Left forelimb (tissue), 1 donor: ENCODE results near the gene CAMK1G.

Experiments
- DNase-seq: peaks from one replicate; pipeline ENCODE4 v3.0.0-alpha.2; 2018; ENCODE audit warnings: low spot score

The CAMK1G gene

DNA sequence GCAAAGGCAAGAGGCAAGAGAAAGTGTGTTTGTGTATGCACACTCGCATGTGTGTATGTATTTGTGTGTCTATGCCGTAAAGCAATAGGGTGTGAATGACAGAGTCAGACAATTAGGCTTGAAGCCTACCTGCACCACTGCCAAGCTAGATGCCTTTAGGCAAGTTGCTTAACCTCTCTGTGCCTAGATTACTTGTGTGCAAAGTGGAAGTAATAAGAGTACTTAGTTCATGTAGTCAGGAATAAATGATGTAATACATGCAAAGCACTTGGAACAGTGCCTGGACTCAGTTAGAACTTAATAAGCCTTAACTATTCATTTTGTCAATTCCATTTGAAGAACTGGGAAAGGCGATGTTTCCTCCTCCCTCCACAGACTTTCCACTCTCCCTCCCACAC lies 37.0 kb downstream of the CAMK1G start:
- DNase-seq: no peak

GRCh38 chr1:209621286-209621685 lies 37.8 kb downstream of the CAMK1G start:
- no peak for DNase-seq

- no peak for DNase-seq
Observed at GRCh38 chr1:209621741-209622655, 38.5 kb downstream of the CAMK1G start.

GRCh38 chr1:209622841-209623829 lies 39.6 kb downstream of the CAMK1G start:
- DNase-seq: no peak

- no peak for DNase-seq
Observed at GRCh38 chr1:209624558-209625549, 41.3 kb downstream of the CAMK1G start.

DNA sequence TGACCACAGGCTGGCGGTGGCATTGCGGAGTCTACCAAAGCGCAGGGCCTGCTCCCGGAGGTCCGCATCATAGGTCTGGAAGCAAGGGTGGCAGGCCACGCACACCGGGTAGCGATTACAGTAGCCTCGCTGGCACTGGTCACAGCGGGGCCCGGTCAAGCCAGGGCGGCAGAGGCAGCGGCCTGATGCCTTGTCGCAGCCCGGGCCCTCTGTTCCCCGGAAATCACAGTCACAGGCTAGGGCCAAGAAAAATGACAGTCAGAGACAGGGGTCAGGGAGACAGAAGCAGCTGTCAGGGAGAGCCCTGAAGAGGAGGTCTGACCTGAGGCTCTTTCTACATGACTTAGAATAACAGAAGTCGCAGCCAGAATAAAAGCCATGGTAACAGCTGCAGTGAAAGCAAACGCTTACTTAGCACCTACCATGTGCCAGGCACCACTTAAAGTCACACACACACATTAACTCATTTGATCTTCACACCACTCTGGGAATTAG lies 42.3 kb downstream of the CAMK1G start:
- no peak for DNase-seq

GRCh38 chr1:209626346-209627026 lies 43.0 kb downstream of the CAMK1G start:
- DNase-seq: no peak

DNA sequence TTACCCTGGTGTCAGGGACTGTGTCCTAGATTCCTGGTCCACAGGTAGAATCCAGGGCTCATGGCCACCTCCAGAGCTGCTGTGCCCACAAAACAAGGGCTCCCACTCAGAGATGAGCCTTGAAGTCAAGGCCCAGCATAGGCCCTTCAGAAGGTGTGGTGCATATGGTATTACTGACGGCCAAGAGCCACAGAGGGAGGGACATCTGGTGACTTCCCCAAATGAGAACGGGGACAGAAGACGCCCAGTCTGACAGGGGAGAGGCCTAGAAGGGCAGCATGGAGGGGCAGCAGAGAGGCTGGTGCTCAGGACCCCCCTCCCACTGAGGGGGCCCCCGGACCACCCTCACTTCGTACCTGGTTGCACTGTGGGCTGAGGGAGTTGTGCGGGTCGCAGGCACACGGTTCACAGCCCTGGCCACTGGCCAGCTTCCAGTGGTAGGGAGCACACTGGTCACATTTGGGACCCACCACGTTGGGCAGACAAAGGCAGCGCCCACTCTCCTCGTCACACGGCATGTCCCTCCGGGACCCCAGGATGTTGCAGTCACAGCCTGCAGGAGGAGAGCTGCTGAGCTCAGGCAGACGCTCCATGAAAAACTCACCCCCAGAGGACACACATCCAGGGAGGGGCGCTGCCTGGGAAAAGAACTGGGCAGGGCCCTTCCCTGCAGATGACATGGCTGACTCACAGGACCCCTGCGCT lies 43.7 kb downstream of the CAMK1G start:
- DNase-seq: no peak

DNA sequence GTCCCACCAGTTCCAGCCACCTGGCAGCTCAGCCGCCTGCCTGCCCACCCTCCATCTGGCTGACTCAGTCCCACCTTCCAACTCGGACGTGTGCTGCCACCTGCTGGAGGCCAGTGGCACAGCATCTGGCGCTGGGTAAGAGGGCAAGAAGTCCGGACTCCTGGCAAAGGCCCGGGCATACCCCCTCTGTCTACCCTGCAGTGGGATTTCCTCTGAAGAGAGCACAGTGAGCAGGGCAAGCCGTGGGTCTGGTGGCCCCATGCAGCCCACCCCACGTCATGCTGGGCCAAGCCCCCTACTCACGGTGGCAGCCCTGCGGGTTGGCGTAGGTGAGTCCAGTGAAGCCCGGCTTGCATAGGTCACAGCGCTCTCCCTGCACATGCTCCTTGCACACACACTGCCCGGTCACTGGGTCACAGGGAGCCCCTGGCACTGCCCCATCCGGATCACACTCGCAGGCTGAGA lies 44.2 kb downstream of the CAMK1G start:
- DNase-seq: peak; percentile 87

GRCh38 chr1:209628618-209629299 lies 45.2 kb downstream of the CAMK1G start:
- DNase-seq: no peak

DNA sequence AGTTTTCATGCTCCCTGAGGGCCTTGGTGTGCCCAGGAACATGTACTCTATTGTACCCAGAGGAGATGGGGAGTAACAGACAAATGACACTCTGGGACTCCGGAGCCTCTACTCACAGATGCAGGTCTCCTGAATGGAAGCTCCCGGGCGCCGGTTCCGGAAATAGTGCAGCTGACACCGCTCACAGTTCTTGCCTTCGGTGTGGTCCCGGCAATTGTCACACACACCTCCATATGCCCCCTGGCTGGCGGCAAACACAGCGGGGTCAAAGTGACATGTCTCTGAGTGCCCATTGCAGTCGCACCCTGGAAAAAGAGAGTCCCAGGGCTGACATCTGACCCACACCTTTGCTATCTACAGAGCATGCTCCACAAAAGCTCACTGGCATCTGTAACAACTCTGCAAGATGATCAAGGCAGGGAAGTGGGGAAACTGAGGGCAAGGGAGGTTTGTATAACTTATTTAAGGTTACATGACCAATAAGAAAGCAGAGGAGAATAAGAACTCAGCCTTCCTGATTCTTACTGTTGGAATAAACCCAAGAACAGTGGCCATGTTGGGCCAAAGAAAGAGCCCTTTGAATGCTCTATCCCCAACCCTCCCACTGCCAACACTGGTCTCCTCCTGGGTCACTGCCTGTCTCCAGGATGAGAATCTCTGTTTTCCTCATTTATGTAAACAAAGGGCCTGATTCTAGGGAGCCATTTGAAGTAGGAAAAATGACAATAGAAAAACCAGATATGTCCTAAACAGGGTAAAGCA lies 46.3 kb downstream of the CAMK1G start:
- no peak for DNase-seq

GRCh38 chr1:209630383-209631225 lies 47.1 kb downstream of the CAMK1G start:
- DNase-seq: no peak

GRCh38 chr1:209633335-209633997 lies 50.0 kb downstream of the CAMK1G start:
- no peak for DNase-seq

DNA sequence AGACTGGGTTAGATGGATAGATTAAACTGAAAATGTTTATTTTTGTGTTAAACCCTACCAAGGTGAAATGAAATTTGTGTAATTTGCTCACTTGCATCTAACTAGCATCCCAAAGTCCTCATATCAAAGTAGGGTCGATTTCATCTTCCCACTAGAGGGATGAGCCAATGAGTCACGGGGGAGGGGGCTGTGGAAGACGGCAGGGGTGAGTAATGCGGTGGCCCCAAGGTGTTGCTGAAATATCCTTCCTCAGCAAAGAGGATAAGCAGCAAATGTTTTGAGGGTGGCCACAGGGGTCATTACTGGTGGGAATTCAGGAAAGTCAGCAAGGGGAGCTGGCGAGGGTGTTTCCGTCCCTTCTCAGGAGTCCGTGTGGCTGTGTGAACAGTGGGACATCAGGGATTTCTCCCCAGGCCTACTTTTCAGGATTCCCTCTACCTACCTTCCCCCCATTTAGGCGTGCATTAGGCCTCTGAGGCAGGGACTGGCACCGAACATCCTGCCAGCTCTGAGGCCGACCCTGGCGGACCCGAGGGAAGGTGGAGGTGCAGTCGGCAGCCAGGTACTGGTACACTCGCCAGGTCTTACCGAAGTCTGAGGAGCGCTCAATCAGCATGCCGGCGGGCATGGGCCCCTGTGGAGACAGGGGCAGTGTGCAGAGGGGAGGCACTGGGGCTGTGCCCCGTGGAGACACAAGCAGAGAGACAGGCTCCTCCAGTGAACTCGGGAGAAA lies 50.7 kb downstream of the CAMK1G start:
- DNase-seq: no peak

GRCh38 chr1:209635850-209636249 lies 52.3 kb downstream of the CAMK1G start:
- DNase-seq: no peak

- DNase-seq: no peak
Observed at GRCh38 chr1:209641832-209642172, 58.3 kb downstream of the CAMK1G start.
